Measurements from ENCODE around the gene EDN1. TPM values are rescaled to one million over a fixed set of nuclear protein-coding genes. Genes with fewer than 3 reads are reported as not detected.

Gene EDN1
- total RNA-seq, 4 donors from 2014 or later: 3.6 to 23.2 (median 14.2) TPM

DNA sequence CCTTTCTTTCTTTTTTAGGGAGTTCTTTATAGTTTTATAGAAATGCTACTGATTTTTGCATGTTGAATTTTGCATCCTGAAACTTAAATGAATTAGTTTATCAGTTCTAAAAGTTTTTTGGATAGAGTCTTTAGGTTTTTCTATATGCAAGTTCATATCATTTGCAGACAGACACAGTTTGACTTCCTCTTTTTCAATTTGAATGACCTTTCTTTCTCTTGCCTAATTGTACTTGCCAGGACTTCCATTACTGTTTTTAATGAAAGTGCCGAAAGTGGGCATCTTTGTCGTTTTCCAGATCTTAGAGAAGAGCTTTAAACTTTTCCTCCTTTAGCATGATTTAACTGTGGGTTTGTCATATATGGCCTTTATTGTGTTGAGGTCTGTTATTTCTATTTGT lies 21.1 kb upstream of the EDN1 start:
- peaks cover 0 to 9% of the 10 kb centered on the region in 2 donors for H3K9me3 ChIP-seq
- no peak for DNase-seq
- H3K4me1 ChIP-seq: peaks cover 0 to 7% (median 0%) of the 10 kb centered on the region in 4 donors
- no peak overlapping the region for H3K4me3 ChIP-seq
- WGBS, 2 donors (ENCODE audit: low coverage in 1 of 2): 75% methylated on average over 2 of the region's 2 CpGs
- in situ Hi-C loops (cut with MboI; ENCODE audit: low pct_ligation_motif_present in 1 of 4, low pct_unique_long_range_greater_than_20kb in 1 of 4, low sequenced_read_pairs in 3 of 4) (no loop called here), intact Hi-C loops (cut with DNase I; ENCODE audit: low total_unique reads) (no loop called here)
- H3K27ac ChIP-seq: no peak overlapping the region
- H3K36me3 ChIP-seq: no peaks in the 10 kb centered on the region
- TF ChIP-seq POLR2AphosphoS5 (IDR thresholded peaks at IDR 0.05) (no peak), EP300 (IDR thresholded peaks at IDR 0.05; ENCODE audit: low read depth) (no peak), POLR2A (IDR thresholded peaks at IDR 0.05) (no peak)
- TF ChIP-seq, protein P1, sequence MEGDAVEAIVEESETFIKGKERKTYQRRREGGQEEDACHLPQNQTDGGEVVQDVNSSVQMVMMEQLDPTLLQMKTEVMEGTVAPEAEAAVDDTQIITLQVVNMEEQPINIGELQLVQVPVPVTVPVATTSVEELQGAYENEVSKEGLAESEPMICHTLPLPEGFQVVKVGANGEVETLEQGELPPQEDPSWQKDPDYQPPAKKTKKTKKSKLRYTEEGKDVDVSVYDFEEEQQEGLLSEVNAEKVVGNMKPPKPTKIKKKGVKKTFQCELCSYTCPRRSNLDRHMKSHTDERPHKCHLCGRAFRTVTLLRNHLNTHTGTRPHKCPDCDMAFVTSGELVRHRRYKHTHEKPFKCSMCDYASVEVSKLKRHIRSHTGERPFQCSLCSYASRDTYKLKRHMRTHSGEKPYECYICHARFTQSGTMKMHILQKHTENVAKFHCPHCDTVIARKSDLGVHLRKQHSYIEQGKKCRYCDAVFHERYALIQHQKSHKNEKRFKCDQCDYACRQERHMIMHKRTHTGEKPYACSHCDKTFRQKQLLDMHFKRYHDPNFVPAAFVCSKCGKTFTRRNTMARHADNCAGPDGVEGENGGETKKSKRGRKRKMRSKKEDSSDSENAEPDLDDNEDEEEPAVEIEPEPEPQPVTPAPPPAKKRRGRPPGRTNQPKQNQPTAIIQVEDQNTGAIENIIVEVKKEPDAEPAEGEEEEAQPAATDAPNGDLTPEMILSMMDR (IDR thresholded peaks at IDR 0.05): no peak
- no peaks in the 10 kb centered on the region for H3K27me3 ChIP-seq

DNA sequence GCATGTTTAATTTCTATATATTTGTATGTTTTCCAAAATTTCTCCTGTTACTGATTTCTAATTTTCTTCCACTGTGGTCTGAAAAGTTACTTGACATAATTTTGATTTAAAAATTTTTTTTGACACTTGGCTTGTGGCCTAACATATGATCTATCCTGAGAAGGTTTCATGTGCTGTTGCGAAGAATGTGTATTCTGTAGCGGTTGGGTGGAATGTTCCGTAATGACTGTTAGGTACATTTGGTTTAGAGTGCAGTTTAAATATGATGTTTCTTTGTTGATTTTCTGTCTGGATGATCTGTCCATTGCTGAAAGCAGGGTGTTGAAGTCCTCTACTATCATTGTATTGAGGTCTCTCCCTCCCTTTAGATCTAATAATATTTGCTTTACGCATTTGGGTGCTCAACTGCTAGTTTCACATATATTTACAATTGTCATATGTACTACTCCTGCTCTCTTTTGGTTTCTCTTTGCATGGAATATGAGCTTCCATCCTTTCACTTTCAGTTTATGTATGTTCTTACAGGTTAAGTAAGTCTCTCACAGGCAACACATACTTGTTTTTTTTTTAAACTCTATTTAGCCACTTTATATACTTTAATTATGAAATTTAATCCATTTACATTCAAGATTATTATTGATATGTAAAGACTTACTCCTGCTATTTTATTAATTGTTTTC lies 19.5 kb upstream of the EDN1 start:
- DNase-seq: no peak
- Histone ChIP-seq H3K36me3 (no peaks in the 10 kb centered on the region), H3K27me3 (no peaks in the 10 kb centered on the region), H3K27ac (no peak overlapping the region), H3K9me3 (peaks cover 0 to 9% of the 10 kb centered on the region in 2 donors), H3K4me3 (no peak overlapping the region), H3K4me1 (no peaks in the 10 kb centered on the region)
- in situ Hi-C loops (cut with MboI; ENCODE audit: low pct_ligation_motif_present in 1 of 4, low pct_unique_long_range_greater_than_20kb in 1 of 4, low sequenced_read_pairs in 3 of 4): no loop called here
- 92 to 93% methylated on average over 4 of the region's 4 CpGs for WGBS, 2 donors (ENCODE audit: low coverage in 1 of 2)
- intact Hi-C loops (cut with DNase I; ENCODE audit: low total_unique reads): no loop called here
- TF ChIP-seq EP300 (IDR thresholded peaks at IDR 0.05; ENCODE audit: low read depth) (no peak), POLR2AphosphoS5 (IDR thresholded peaks at IDR 0.05) (no peak), POLR2A (IDR thresholded peaks at IDR 0.05) (no peak)
- TF ChIP-seq, protein P1 (IDR thresholded peaks at IDR 0.05): no peak

GRCh38 chr6:12271594-12271993 lies 18.6 kb upstream of the EDN1 start:
- Histone ChIP-seq H3K4me3 (no peak overlapping the region), H3K9me3 (peaks cover 0 to 9% of the 10 kb centered on the region in 2 donors), H3K4me1 (peaks cover 0 to 6% (median 0%) of the 10 kb centered on the region in 4 donors), H3K27ac (no peak overlapping the region), H3K36me3 (no peaks in the 10 kb centered on the region), H3K27me3 (no peaks in the 10 kb centered on the region)
- TF ChIP-seq EP300 (IDR thresholded peaks at IDR 0.05; ENCODE audit: low read depth): no peak
- intact Hi-C loops (cut with DNase I; ENCODE audit: low total_unique reads): no loop called here
- no peak for DNase-seq
- WGBS, 2 donors (ENCODE audit: low coverage in 1 of 2): 95 to 100% methylated on average over 1 of the region's 1 CpG
- in situ Hi-C loops (cut with MboI; ENCODE audit: low pct_ligation_motif_present in 1 of 4, low pct_unique_long_range_greater_than_20kb in 1 of 4, low sequenced_read_pairs in 3 of 4): no loop called here

GRCh38 chr6:12271997-12272396 lies 18.2 kb upstream of the EDN1 start:
- in situ Hi-C loops (cut with MboI; ENCODE audit: low pct_ligation_motif_present in 1 of 4, low pct_unique_long_range_greater_than_20kb in 1 of 4, low sequenced_read_pairs in 3 of 4): no loop called here
- no peak for DNase-seq
- Histone ChIP-seq H3K4me1 (peaks cover 0 to 10% (median 0%) of the 10 kb centered on the region in 4 donors), H3K4me3 (no peak overlapping the region), H3K36me3 (no peaks in the 10 kb centered on the region), H3K27ac (no peak overlapping the region), H3K27me3 (no peaks in the 10 kb centered on the region), H3K9me3 (peaks cover 0 to 9% of the 10 kb centered on the region in 2 donors)
- WGBS, 2 donors (ENCODE audit: low coverage in 1 of 2): 90 to 100% methylated on average over 1 of the region's 1 CpG
- TF ChIP-seq POLR2AphosphoS5 (IDR thresholded peaks at IDR 0.05) (no peak), POLR2A (IDR thresholded peaks at IDR 0.05) (no peak), EP300 (IDR thresholded peaks at IDR 0.05; ENCODE audit: low read depth) (no peak)
- TF ChIP-seq, protein P1 (IDR thresholded peaks at IDR 0.05): no peak
- intact Hi-C loops (cut with DNase I; ENCODE audit: low total_unique reads): no loop called here
